Activated T-cell treated with anti-CD3 and anti-CD28 coated beads, Interleukin-2, amount 50 U/mL, for 48 hours (primary cell): ENCODE results near the gene KCNF1.
"Not testable (repeated sequence)": the region's sequence is repeated elsewhere in the genome, so short reads cannot be mapped to it uniquely, and the experiment has no call there.

Source experiments
- DNase-seq, 2 experiments: peaks; one replicate each; pipeline ENCODE4 v3.0.0-alpha.2; 2020

The KCNF1 gene

GRCh38 chr2:10947446-10948187 is 35.9 kb downstream of the KCNF1 start:
- no peak for DNase-seq

DNA sequence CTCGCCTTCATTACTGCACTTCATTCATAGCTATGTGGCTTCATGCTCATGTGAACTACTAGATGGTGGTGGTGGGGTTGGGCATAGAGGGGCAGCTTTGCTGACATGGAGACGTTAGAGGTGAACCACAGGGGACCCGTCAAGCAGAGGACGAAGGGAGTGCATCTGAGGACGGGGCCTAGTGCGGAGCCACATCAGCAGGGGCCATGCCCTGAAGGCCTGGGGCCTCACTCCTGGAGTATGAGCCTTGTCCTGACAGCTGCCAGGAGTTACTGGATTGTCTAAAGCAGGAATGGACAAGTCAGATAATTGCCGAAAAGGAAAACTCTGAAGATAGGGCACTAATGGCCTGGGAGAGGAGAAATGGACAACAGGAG is 36.4 kb downstream of the KCNF1 start:
- no peak for DNase-seq

- DNase-seq = no peak
Observed at GRCh38 chr2:10948606-10949230, 37.0 kb downstream of the KCNF1 start.

DNA sequence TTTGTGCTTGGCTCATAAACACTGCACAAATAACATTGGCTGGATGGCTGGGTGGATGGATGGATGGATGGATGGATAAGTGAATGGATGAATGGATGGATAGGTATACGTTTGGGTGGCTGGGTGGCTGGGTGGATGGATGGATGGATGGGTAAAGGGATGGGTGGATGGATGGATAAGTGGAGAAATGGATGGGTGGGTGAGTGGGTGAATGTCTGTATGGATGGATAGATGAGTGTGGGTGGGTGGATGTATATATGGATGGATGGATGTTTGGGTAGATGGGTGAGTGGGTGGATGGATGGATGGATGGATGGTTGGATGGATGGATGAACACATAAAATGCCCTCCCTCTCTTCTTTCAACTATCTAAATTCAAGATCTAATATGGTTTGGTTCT is 38.1 kb downstream of the KCNF1 start:
- DNase-seq = no peak

DNA sequence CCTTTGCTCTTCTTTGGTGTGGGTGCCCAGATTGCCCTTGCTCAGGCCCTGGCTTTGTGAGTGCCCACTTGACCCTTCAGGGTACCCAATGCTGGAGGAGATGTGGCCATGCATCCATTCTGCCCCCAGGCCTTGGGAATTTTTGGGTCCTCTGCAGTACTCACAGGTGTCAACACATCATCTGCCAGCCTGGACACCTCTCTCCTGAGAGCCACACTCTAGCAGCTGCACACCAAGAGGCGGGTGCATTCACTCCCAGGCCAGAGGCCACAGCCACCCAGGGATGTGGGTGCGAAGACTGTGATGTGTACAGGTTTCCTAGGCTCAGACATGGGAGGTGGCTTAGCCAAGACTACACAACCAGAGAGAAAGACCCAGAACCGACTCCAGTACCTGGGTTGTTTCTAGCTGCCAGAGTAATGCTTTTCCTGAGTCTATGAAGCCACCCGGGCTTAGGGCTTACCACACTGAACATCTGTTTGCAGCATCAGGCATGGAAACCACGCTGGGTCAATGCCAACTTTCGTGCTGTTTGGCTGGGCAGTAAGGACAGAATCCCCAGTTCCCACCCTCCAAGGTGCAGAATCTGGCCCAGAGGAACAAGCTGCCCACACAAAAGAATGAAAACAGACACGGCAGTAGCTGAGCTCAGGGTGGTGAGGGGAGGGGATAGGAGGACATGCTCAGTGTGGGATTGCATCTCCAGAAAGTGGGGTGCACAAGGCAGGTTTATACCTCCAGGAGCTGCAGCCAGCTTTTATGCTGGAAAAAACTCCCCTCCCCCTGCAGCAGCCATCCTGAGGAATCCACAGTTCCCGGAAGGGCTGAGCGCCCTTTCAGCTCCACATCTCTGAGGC is 40.1 kb downstream of the KCNF1 start:
- DNase-seq = no peak

DNA sequence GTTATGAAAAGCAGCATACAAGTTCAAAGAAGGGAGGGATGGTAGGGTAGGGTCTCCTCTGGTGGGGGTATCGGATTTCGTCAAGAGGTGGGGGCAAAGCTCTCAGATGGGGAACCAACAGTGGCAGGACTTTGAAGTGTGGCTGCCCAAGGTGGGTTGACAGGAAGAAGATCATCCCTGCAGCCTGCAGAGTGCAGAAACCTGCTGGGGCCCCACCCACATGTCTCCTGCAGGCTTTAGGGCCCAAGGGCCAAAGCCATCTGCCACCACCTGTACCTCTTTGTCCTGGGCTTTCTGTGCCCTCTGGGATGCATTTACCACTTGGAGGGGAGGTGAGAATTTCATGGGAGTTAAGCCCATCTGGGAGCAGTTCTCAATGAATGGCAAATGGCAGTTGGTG is 42.7 kb downstream of the KCNF1 start:
- no peak for DNase-seq

DNA sequence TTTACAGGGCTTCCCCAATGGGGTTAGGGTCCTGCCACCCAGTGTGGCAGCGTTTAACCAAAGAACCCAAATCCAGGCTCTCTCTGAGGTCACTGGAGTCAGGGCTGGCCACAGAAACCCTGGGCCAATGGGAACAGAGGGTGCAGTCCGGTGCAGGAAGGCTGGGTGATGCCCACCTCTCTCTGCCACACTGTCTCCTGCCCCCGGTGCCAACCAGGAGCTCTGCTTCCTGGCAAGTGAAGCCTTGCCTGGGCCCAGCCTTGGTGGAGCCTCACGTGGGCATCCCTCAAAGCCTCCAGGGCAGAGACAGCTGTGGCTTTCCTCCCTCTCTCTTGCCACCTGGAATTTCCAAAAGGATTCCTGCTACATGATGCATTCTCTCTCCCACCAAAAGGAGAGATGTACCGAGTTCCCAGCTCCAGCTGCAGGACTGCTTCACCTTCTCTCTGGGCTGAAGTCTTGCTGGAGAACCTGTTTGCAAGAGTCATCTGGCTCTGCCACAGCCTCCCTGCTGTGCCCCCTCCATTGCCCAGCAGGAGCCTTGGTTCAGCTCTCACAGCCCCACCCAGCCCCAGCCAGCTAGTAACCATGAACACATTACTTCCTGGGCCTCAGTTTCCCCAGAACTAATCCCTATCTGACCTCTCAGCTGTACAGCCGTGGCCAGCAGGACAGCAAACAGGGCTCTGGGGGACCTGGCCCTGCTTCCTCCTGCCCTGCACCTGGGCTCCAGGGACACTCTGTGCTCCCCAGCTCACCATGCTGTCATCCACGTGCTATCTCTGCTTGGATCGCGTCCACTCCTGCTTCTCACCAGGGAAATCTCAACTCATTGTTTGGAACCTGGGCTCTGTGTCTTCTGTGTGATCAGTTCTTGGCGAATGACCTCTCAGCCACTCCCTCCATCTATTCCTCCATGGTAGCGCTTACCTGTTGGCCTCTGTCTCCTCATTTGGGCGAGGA is 43.4 kb downstream of the KCNF1 start:
- DNase-seq = no peak

- no peak for DNase-seq
Observed at GRCh38 chr2:10956006-10956790, 44.5 kb downstream of the KCNF1 start.

GRCh38 chr2:10957391-10957790 is 45.7 kb downstream of the KCNF1 start:
- DNase-seq = no peak

- DNase-seq = not testable (repeated sequence)
Observed at GRCh38 chr2:10958452-10958851, 46.7 kb downstream of the KCNF1 start.

GRCh38 chr2:10960606-10961489 is 49.1 kb downstream of the KCNF1 start:
- no peak for DNase-seq

DNA sequence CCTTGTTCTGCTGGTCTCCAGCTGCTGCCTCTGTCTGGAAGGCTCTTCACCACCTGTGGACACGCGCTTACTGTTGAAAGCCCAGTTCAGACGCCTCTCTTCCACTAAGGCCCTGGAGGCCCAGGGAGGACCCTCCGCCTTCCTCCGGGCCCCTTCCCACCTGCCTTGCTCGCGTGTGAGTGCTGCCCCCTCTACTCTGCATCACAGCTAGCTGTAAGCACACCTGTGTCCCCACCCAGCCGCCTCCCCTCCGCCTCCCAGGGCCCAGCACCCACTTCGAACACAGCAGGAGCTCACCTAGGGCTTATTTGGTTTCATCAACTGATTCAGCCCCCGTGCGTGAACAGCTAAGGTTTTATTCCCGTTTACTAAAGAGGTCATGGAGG is 49.7 kb downstream of the KCNF1 start:
- DNase-seq = no peak

DNA sequence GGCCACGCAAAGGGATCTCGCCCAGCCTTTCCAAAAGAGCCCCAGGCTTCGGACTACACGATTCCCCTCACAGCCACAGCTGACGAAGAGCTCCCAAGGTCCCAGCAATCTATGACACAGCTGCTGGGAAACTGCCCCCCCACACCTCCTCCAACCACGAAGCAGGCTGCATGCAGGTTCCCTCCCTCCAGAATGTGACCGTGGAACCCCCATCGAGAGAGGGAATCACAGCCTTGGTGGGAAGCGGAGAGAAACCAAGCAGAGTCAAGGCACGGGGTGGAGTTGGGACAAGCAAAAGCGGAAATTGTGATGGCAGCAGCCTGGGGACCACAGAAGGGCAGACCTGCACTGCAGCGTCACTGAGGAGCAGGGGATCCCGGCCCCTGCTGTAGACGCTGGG is 50.3 kb downstream of the KCNF1 start:
- no peak for DNase-seq

DNA sequence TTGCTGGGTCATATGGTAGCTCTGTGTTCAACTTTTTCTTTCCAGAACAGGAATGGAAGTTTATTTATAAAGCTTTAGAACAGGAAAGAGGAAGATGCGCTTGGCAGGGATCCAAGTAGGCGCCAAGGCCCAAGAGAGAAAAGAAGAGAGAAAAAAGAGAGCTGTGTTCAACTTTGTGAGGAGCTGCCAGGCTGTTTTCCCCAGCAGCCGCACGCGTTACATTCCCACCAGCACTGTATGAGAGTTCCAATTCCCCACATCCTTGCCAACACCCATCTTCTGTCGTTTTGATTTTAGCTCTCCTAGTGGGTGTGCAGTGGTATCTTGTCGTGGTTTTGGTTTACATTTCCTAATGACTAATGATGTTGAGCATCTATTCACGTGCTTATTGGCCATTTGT is 51.4 kb downstream of the KCNF1 start:
- no peak for DNase-seq
